AG04450 (cell line): ENCODE measurements around the gene ZNF14. TPM values are rescaled to one million over a fixed set of nuclear protein-coding genes. Genes with fewer than 3 reads are reported as not detected.
A peak's percentile ranks its signal among the peaks of the same experiment; 100 is the strongest.
"Not testable (repeated sequence)": the region's sequence is repeated elsewhere in the genome, so short reads cannot be mapped to it uniquely, and the experiment has no call there.

Source experiments
- CTCF ChIA-PET: fragments of 300-600, 350-600 bp; formaldehyde crosslinking; extraction: SDS; loops from one replicate; lab custom pipeline; 2022; ENCODE audit warnings: antibody characterized with exemption, inconsistent platforms; lab: Charles Lee
- POLR2A ChIA-PET: fragments of 350-600 bp; formaldehyde crosslinking; extraction: SDS; loops from one replicate; lab custom pipeline; 2021; ENCODE audit warnings: antibody characterized with exemption, inconsistent platforms; lab: Yijun Ruan, JAX
- DNase-seq: peaks from one replicate; pipeline ENCODE4 v3.0.0-alpha.2; 2011; ENCODE audit warnings: low read depth, low spot score
- H3K27ac ChIP-seq: one replicate; pipeline ENCODE4 v1.5.1; 2012; ENCODE audit warnings: low read depth, low read length, control low read depth
- H3K27me3 ChIP-seq: one replicate; pipeline ENCODE4 v1.6.0; 2012; ENCODE audit warnings: low read length; ENCODE audit not compliant: control insufficient read depth, insufficient read depth
- H3K4me3 ChIP-seq: 2 replicates; pipeline ENCODE4 v1.5.1; 2011; ENCODE audit warnings: mild to moderate bottlenecking, low read depth, low read length, control low read depth
- H3K9me3 ChIP-seq: 2 replicates; pipeline ENCODE4 v1.5.1; 2012; ENCODE audit warnings: low read length; ENCODE audit not compliant: control insufficient read depth, insufficient read depth
- polyA minus RNA-seq: library from RNA; depleted of rRNA, polyadenylated mRNA; stranded (reverse); fragments of >200 nt; gene quantifications from 2 replicates; pipeline ENCODE4 v1.2.3, GENCODE V29; 2011; rRNA and poly(A)+ RNA removed
- polyA plus RNA-seq: library from polyadenylated mRNA; depleted of rRNA; stranded (reverse); fragments of >200 nt; gene quantifications from 2 replicates; pipeline ENCODE4 v1.2.3, GENCODE V29; 2011; rRNA removed
- TF ChIP-seq, protein P1 (sequence below): IDR thresholded peaks from 2 replicates; pipeline ENCODE4 v1.5.1; 2011; ENCODE audit warnings: low read depth, low read length, control low read depth, inconsistent platforms

Gene ZNF14
- polyA plus RNA-seq, result 2.9 and 4.2 TPM in 2 replicates
- polyA minus RNA-seq, result 2.9 and 4.9 TPM in 2 replicates

DNA sequence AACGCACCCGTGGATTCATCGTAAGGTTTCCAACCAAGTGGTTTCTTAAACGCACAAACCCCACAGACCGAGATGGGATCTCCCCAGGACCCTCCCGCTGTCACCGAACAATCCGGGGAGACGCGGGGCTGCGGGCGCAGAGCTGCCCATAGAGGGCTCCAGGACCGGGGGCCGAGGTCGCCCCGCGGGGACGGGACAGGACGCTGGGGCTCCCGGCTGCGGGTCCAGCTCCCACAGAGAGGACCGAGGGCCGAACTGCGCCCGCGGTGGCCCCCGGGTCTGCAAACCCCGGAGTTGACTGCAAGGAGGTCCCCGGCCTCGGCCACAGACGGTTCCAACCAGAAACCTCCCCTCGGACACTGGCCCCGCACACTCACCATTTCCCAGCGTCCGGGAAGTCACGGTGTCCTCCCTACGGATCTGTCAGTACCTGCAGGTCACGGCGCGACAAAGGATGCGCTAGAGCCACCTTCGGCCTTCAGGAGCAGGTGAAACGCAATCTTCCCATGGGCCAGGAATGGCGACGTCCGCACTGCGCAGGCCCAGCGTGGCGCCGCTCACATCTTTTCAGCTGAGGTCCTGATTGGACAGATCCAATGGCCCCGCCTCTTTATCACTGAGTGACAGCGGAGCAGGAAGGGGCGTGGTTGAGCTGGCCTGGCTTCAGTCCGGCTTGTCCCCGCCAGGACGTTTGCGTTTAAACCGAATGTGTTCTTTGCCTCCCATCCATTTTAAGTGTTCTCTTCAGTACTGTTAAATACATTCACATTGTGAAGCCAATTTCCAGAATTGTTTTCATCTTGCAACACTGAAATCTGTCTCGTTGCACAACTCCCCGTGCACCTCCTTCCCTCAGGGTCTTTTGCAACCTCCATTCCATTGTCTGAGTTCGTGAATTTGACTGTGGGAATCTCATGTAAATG is at the start of gene ZNF14:
TSS of gene ZNF14 (minus strand) at position 534 of the 923 bp plus-strand sequence. CDS start at position 380, 154 bp downstream.
- peak; percentile 69 for DNase-seq
- H3K9me3 ChIP-seq, result peaks cover 47% of the 10 kb centered on the region
- POLR2A ChIA-PET, result interaction anchor here (0.6 to 1.8 kb wide), 5 partner anchors 44 to 346 kb away, joined by 4 to 8 read pairs (median 7); partner anchors contain the start of genes ZNF253 and ZNF506
- CTCF ChIA-PET, result interaction anchor here (0.6 kb wide), 1 partner anchor 65 kb away, joined by 3 read pairs; no protein-coding TSS in a partner anchor
- TF ChIP-seq, protein P1, sequence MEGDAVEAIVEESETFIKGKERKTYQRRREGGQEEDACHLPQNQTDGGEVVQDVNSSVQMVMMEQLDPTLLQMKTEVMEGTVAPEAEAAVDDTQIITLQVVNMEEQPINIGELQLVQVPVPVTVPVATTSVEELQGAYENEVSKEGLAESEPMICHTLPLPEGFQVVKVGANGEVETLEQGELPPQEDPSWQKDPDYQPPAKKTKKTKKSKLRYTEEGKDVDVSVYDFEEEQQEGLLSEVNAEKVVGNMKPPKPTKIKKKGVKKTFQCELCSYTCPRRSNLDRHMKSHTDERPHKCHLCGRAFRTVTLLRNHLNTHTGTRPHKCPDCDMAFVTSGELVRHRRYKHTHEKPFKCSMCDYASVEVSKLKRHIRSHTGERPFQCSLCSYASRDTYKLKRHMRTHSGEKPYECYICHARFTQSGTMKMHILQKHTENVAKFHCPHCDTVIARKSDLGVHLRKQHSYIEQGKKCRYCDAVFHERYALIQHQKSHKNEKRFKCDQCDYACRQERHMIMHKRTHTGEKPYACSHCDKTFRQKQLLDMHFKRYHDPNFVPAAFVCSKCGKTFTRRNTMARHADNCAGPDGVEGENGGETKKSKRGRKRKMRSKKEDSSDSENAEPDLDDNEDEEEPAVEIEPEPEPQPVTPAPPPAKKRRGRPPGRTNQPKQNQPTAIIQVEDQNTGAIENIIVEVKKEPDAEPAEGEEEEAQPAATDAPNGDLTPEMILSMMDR, result peak; percentile 30
- peak within 1 kb of the TSS; percentile 52 for H3K27ac ChIP-seq
- H3K27me3 ChIP-seq, result no peaks in the 10 kb centered on the region
- H3K4me3 ChIP-seq, result peak within 1 kb of the TSS; percentile 96

DNA sequence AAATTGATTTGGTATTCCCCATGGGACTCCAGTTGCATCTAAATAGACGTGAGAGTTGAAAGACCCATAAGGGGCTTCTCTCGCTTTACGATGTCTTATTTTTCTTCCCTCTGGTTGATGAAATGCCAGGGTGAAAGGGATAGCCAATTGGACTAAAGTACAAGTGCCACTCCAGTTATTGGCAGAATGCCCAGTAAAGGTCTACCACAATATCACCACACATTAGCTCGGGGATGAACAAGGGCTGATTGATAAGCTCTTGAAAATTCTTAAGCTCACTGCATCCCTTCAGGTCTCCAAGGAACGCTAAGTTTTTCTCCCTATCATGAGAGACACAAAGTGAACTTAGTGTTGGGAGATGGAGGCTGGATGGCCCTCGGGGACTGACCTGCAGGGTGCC is 48.9 kb upstream of the ZNF14 start:
- H3K27ac ChIP-seq, H3K9me3 ChIP-seq, H3K4me3 ChIP-seq, CTCF ChIA-PET, POLR2A ChIA-PET, H3K27me3 ChIP-seq, DNase-seq: not testable (repeated sequence)

DNA sequence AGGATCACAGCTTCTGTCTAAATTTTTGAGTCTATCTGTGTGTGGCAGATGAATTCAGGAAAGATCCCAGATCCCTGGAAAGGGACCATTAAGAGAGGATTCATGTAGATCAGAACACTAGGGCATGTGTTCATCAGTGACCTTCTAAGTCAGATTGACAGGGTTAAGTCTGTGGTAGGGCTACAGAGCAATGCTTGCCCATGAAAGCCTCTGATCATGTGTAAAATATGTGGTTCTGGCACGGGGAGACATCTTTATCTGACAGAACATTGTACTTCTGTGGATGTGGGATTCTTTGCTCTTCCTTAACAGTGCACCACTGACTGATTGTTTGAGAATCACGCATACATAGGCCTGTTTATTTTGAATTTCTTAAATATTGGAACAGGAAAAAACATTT is 45.8 kb upstream of the ZNF14 start:
- POLR2A ChIA-PET, result no interaction called here
- H3K9me3 ChIP-seq, result no peaks in the 10 kb centered on the region; the same call in 1 of the 2 replicates
- TF ChIP-seq, protein P1, result no peak
- DNase-seq, result no peak
- CTCF ChIA-PET, result no interaction called here
- H3K27ac ChIP-seq, result no peak overlapping the region
- H3K4me3 ChIP-seq, result no peak overlapping the region
- no peaks in the 10 kb centered on the region for H3K27me3 ChIP-seq

DNA sequence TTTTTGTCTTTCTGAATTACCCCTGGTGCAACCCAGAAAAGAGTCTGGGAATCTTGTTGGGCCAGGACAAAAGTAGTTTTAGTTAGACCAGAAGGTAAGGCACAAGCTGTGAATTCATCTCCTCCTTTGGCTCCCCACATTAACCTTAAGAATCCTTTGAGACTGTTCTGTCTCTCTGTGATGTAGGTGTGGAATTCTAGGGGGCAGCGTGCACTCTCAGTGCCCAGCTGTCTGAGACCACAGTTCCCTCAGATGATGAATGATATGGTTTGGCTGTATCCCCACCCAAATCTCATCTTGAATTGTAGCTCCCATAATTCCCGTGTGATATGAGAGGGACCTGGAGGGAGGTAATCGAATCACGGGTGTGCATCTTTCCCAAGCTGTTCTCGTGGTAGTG is 44.8 kb upstream of the ZNF14 start:
- H3K4me3 ChIP-seq, result no peak overlapping the region; the same call in 1 of the 2 replicates
- TF ChIP-seq, protein P1, result no peak
- DNase-seq, result no peak
- POLR2A ChIA-PET, result no interaction called here
- no peak overlapping the region for H3K27ac ChIP-seq
- no peaks in the 10 kb centered on the region; the same call in none of the 2 replicates for H3K9me3 ChIP-seq
- CTCF ChIA-PET, result interaction anchor here (0.6 kb wide), 1 partner anchor 10 kb away, joined by 7 read pairs; no protein-coding TSS in a partner anchor
- no peaks in the 10 kb centered on the region for H3K27me3 ChIP-seq

DNA sequence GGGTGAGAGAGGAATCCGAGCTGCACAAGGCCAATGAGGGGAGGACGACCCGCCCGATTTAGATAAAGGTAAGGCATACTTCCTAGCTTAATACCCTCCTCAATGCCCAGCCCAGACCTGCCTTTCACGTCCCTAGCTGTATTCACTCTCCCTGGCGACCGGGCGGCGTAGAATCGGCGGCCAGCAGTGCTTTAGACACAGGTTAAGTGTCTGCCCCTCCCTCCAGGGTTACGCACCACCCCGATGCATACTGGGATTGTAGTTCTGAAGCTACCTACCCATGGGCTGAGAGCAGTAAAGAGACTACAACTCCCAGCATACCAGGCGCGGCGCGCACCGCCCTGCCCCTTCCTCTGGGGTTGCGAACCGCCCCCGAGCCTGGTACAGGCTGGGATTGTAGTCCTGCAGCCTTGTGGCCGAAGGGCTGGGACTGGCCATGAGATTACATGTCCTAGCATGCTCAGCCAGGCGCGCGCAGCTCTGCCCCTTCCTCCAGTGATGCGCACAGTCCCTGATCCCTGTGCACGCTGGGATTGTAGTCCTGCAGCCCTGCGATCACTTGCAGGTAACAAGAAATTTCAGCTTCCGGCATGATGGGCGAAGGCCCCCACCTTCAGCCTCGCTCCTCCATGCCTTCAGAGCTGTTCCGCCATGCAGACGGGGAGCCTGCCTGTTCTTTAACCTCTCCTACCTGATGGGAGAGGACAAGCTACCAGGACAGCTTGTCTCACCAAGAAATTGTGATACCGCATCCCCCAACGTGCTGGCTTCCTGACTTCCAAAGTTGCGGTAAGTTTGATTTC is 43.5 kb upstream of the ZNF14 start:
- Histone ChIP-seq H3K4me3 (peak overlapping the region; percentile 95), H3K27ac (peak overlapping the region; percentile 47), H3K27me3 (no peaks in the 10 kb centered on the region), H3K9me3 (peaks cover 2% of the 10 kb centered on the region; the same call in 1 of the 2 replicates)
- TF ChIP-seq, protein P1, result no peak
- ChIA-PET POLR2A (interaction anchor here (0.7 to 1.5 kb wide), 8 partner anchors 43 to 884 kb away, joined by 3 to 15 read pairs (median 6); partner anchors contain the start of genes ZNF14, ZNF253, ZNF486 and ZNF506), CTCF (interaction anchor here (0.6 kb wide), 1 partner anchor 26 kb away, joined by 3 read pairs; no protein-coding TSS in a partner anchor)
- peak; percentile 97 for DNase-seq
